Pancreas (tissue), 10 donors: ENCODE data around the gene SPATA2L. TPM values are rescaled to one million over a fixed set of nuclear protein-coding genes. Genes with fewer than 3 reads are reported as not detected.

ENCODE experiments used
- ATAC-seq, 4 donors: fragments of 200-7000 bp; cut with Tn5 transposase; one replicate each; pipeline versions ENCODE4 v1.8.0 to v1.9.1; 2020; ENCODE audit warnings: mild to moderate bottlenecking in 4 of 4, moderate library complexity in 4 of 4
- DNase-seq, 6 donors: peaks; one replicate each; pipeline ENCODE4 v3.0.0-alpha.2; 2020
- FAIRE-seq: peaks from 2 replicates; lab custom pipeline; 2012; peaks lifted over from hg19 to GRCh38; lab: Jason Lieb, UNC
- H3K27ac ChIP-seq, 4 donors: fragments of 200-600 bp; sonication (generic); 1 replicate in 3 of 4; 2 replicates in 1 of 4; pipeline versions ENCODE4 v1.5.0 to v1.8.0; 2020
- H3K27me3 ChIP-seq, 4 donors: fragments of 200-600 bp; one replicate each; pipeline ENCODE4 v1.8.0; 2021
- H3K36me3 ChIP-seq, 3 donors: fragments of 200-600 bp; sonication (generic) in 1 of 3; one replicate each; pipeline versions ENCODE4 v1.5.0 to v1.8.0; 2020 to 2021
- H3K4me1 ChIP-seq, 3 donors: fragments of 200-600 bp; one replicate each; pipeline ENCODE4 v1.8.0; 2021
- H3K4me3 ChIP-seq, 4 donors: fragments of 200-600 bp; sonication (generic) in 2 of 4; one replicate each; pipeline versions ENCODE4 v1.5.0 to v1.8.0; 2020 to 2021
- H3K9me3 ChIP-seq, 4 donors: fragments of 200-600 bp; one replicate each; pipeline ENCODE4 v1.8.0; 2021
- CTCF ChIP-seq, 4 donors: fragments of 200-600 bp; sonication (generic) in 3 of 4; IDR thresholded peaks; one replicate each; pipeline versions ENCODE4 v1.5.0 to v1.8.0; 2021; ENCODE audit warnings: antibody characterized with exemption in 4 of 4
- WGBS, 2 donors: extraction: QIAGEN DNeasy Blood & Tissue Kit; methylation state at CpG; one replicate each; pipeline ENCODE4 v1.1.7; 2013; 5-methylcytosine and 5-hydroxymethylcytosine counted together
- intact Hi-C, 3 donors: fragments of 100-400 bp; cut with DNase I; formaldehyde crosslinking; loops; one replicate each; pipeline versions ENCODE4 v1.11.1 to v1.14.2; 2022
- polyA plus RNA-seq, 2 donors: library from polyadenylated mRNA; stranded (reverse); fragments of 200-250 nt; gene quantifications; one replicate each; pipeline ENCODE4 v1.2.3, GENCODE V29; 2013
- total RNA-seq, 6 donors: library from RNA; stranded (reverse); fragmentation: NEBNext Ultra II Directional in 4 of 6; extraction: Animal tissue kit (Norgen Biotek cat#: 25700) in 4 of 6; gene quantifications; one replicate each; pipeline versions ENCODE4 v1.2.1 to v1.2.4, GENCODE V29; 2021 to 2023
- donor health status: healthy with polysubstance abuse.
- donor health status: DM: no; HTN: no; CAD: no; lungs with moderate emphysema.
- donor health status: DM: no; HTN: no; CAD: no.
- donor health status: control.
- donor health status: control.
- donor health status: Bipolar disorder and iron deficiency.
- donor health status: DM: yes; HTN: yes; CAD: no.
- donor health status: DM: no; HTN: no; CAD: no.
- donor health status: DM: no; HTN: no; CAD: no.
- donor health status: DM: yes; HTN: yes; CAD: no.

SPATA2L gene
- total and polyA plus RNA-seq, 8 donors = 9.2 to 22.3 (median 13.5) TPM

- ATAC-seq (no peak), DNase-seq (peak in 1 of 6 donors; percentile 53), FAIRE-seq (no peak)
- no peaks in the 10 kb centered on the region for H3K9me3 ChIP-seq
- peaks cover 4 to 7% (median 4%) of the 10 kb centered on the region in 3 donors for H3K4me1 ChIP-seq
- WGBS, 2 donors = 94% methylated on average over 15 of the region's 15 CpGs
- H3K36me3 ChIP-seq = peaks cover 0 to 8% (median 8%) of the 10 kb centered on the region in 3 donors
- H3K4me3 ChIP-seq = no peak overlapping the region
- intact Hi-C loops = no loop called here
- no peaks in the 10 kb centered on the region for H3K27me3 ChIP-seq
- H3K27ac ChIP-seq = no peak overlapping the region
- TF ChIP-seq CTCF (IDR thresholded peaks at IDR 0.05) = no peak
Measured at GRCh38 chr16:89651584-89651983, 49.9 kb downstream of the SPATA2L start.

- TF ChIP-seq CTCF (IDR thresholded peaks at IDR 0.05) = no peak
- Histone ChIP-seq H3K9me3 (no peaks in the 10 kb centered on the region), H3K4me1 (no peaks in the 10 kb centered on the region), H3K27ac (no peak overlapping the region), H3K27me3 (no peaks in the 10 kb centered on the region), H3K36me3 (peaks cover 0 to 23% (median 22%) of the 10 kb centered on the region in 3 donors), H3K4me3 (no peak overlapping the region)
- intact Hi-C loops = no loop called here
- ATAC-seq (no peak), FAIRE-seq (no peak), DNase-seq (no peak)
- 83 to 90% methylated on average over 12 of the region's 12 CpGs for WGBS, 2 donors
Measured at GRCh38 chr16:89646906-89647305, 54.6 kb downstream of the SPATA2L start.

Other genes starting within 250 kb of the SPATA2L start
- 10 to 100 TPM; 43.9 to 74.0 (median 44.9) TPM for gene ANKRD11, start 211.1 kb downstream of the SPATA2L start, total RNA-seq
- gene ANKRD11, start 211.1 kb downstream of the SPATA2L start, polyA plus RNA-seq = 10 to 100 TPM; 47.0 to 74.0 TPM
- 10 to 100 TPM; 25.7 to 56.2 (median 44.5) TPM for gene SPG7, start 193.3 kb downstream of the SPATA2L start, total RNA-seq
- gene SPG7, start 193.3 kb downstream of the SPATA2L start, polyA plus RNA-seq = 100 to 1,000 TPM; 164 to 212 TPM
- gene RPL13, start 141.0 kb downstream of the SPATA2L start, total RNA-seq = 1,000 to 10,000 TPM; 1,297 to 2,529 (median 1,763) TPM
- 1,000 to 10,000 TPM; 3,226 to 6,500 TPM for gene RPL13, start 141.0 kb downstream of the SPATA2L start, polyA plus RNA-seq
- gene CPNE7, start 125.9 kb downstream of the SPATA2L start, total RNA-seq = 1 to 10 TPM in 2 of 6 donors, under 1 TPM in 4; 0.12 to 1.6 (median 0.70) TPM
- gene CPNE7, start 125.9 kb downstream of the SPATA2L start, polyA plus RNA-seq = 1 to 10 TPM; 3.8 to 4.5 TPM
- gene DPEP1, start 88.1 kb downstream of the SPATA2L start, total RNA-seq = 100 to 1,000 TPM; 109 to 168 (median 125) TPM
- 100 to 1,000 TPM; 114 to 149 TPM for gene DPEP1, start 88.1 kb downstream of the SPATA2L start, polyA plus RNA-seq
- 10 to 100 TPM; 27.6 to 54.4 (median 30.6) TPM for gene CHMP1A, start 44.0 kb downstream of the SPATA2L start, total RNA-seq
- 10 to 100 TPM; 54.2 to 71.4 TPM for gene CHMP1A, start 44.0 kb downstream of the SPATA2L start, polyA plus RNA-seq
- 1 to 10 TPM; 2.4 to 6.3 (median 3.3) TPM for gene SPATA33, start 43.9 kb downstream of the SPATA2L start, total RNA-seq
- gene SPATA33, start 43.9 kb downstream of the SPATA2L start, polyA plus RNA-seq = 1 to 10 TPM; 8.3 to 9.3 TPM
- gene CDK10, start 15.0 kb downstream of the SPATA2L start, total RNA-seq = 10 to 100 TPM; 33.7 to 92.7 (median 51.3) TPM
- 100 to 1,000 TPM; 224 to 253 TPM for gene CDK10, start 15.0 kb downstream of the SPATA2L start, polyA plus RNA-seq
- 1 to 10 TPM; 3.9 to 7.5 (median 5.6) TPM for gene VPS9D1, start 19.2 kb upstream of the SPATA2L start, total RNA-seq
- gene VPS9D1, start 19.2 kb upstream of the SPATA2L start, polyA plus RNA-seq = 10 to 100 TPM; 27.3 to 30.1 TPM
- 10 to 100 TPM in 4 of 6 donors, 1 to 10 TPM in 2; 7.9 to 18.7 (median 10.7) TPM for gene ZNF276, start 19.8 kb upstream of the SPATA2L start, total RNA-seq
- gene ZNF276, start 19.8 kb upstream of the SPATA2L start, polyA plus RNA-seq = 10 to 100 TPM; 29.1 to 49.3 TPM
- 1 to 10 TPM in 5 of 6 donors, under 1 TPM in 1; 0.51 to 3.0 (median 2.1) TPM for gene FANCA, start 114.9 kb upstream of the SPATA2L start, total RNA-seq
- gene FANCA, start 114.9 kb upstream of the SPATA2L start, polyA plus RNA-seq = 1 to 10 TPM; 3.7 to 5.7 TPM
- 1 to 10 TPM; 1.6 to 3.8 (median 2.6) TPM for gene SPIRE2, start 126.8 kb upstream of the SPATA2L start, total RNA-seq
- gene SPIRE2, start 126.8 kb upstream of the SPATA2L start, polyA plus RNA-seq = 10 to 100 TPM in 1 of 2 donors, 1 to 10 TPM in 1; 6.7 to 11.5 TPM
- 100 to 1,000 TPM in 3 of 6 donors, 10 to 100 TPM in 3; 81.0 to 119 (median 100) TPM for gene TCF25, start 171.9 kb upstream of the SPATA2L start, total RNA-seq
- gene TCF25, start 171.9 kb upstream of the SPATA2L start, polyA plus RNA-seq = 100 to 1,000 TPM; 193 to 250 TPM
- 1 to 10 TPM; 1.1 to 3.3 (median 1.6) TPM for gene MC1R, start 217.2 kb upstream of the SPATA2L start, total RNA-seq
- 10 to 100 TPM in 1 of 2 donors, 1 to 10 TPM in 1; 9.4 to 14.3 TPM for gene MC1R, start 217.2 kb upstream of the SPATA2L start, polyA plus RNA-seq
- 10 to 100 TPM in 1 of 6 donors, 1 to 10 TPM in 3, under 1 TPM in 2; 0.37 to 25.4 (median 1.6) TPM for gene TUBB3, start 221.6 kb upstream of the SPATA2L start, total RNA-seq
- gene TUBB3, start 221.6 kb upstream of the SPATA2L start, polyA plus RNA-seq = 1 to 10 TPM; 1.8 to 4.7 TPM
- gene DEF8, start 247.1 kb upstream of the SPATA2L start, total RNA-seq = 10 to 100 TPM; 23.1 to 41.0 (median 27.5) TPM
- 10 to 100 TPM; 68.8 to 72.2 TPM for gene DEF8, start 247.1 kb upstream of the SPATA2L start, polyA plus RNA-seq